Fibroblast of lung (primary cell): ENCODE data around the gene SLC35F3. TPM values are rescaled to one million over a fixed set of nuclear protein-coding genes. Genes with fewer than 3 reads are reported as not detected.

Source experiments
- DNase-seq, 2 donors: peaks; one replicate each; pipeline versions ENCODE4 v3.0.0 to v3.0.0-alpha.2; 2010; ENCODE audit warnings: low read depth in 2 of 2
- H2AFZ ChIP-seq: 2 replicates; pipeline ENCODE4 v1.5.1; 2012; ENCODE audit warnings: low read length, control low read depth, inconsistent platforms
- H3K27ac ChIP-seq: 2 replicates; pipeline ENCODE4 v1.5.1; 2011; ENCODE audit warnings: low read length, control low read depth; ENCODE audit not compliant: insufficient read depth
- H3K27me3 ChIP-seq: 2 replicates; pipeline ENCODE4 v1.5.1; 2011; ENCODE audit warnings: mild to moderate bottlenecking, low read length; ENCODE audit not compliant: control insufficient read depth, insufficient read depth
- H3K36me3 ChIP-seq: 2 replicates; pipeline ENCODE4 v1.5.1; 2011; ENCODE audit warnings: low read length; ENCODE audit not compliant: control insufficient read depth, insufficient read depth
- H3K4me1 ChIP-seq: 2 replicates; pipeline ENCODE4 v1.5.1; 2011; ENCODE audit warnings: low read length; ENCODE audit not compliant: control insufficient read depth, insufficient read depth; ENCODE audit errors: extremely low read depth
- H3K4me2 ChIP-seq: 2 replicates; pipeline ENCODE4 v1.5.1; 2011; ENCODE audit warnings: low read length, control low read depth; ENCODE audit not compliant: insufficient read depth; ENCODE audit errors: extremely low read depth
- H3K4me3 ChIP-seq, 4 experiments: fragments of 200-600 bp in 1 of 4; sonication (generic) in 1 of 4; replicated peaks in 1 of 4; 2 replicates each; pipeline ENCODE4 v1.5.1; 2011 to 2016; ENCODE audit warnings: low read length in 4 of 4, low read depth in 3 of 4, mild to moderate bottlenecking in 3 of 4, control low read depth in 2 of 4, inconsistent platforms in 1 of 4, mixed read lengths in 1 of 4; ENCODE audit not compliant: insufficient read depth in 1 of 4; ENCODE audit errors: control extremely low read depth in 1 of 4
- H3K79me2 ChIP-seq: 2 replicates; pipeline ENCODE4 v1.5.1; 2012; ENCODE audit warnings: mild to moderate bottlenecking, low read length, inconsistent platforms; ENCODE audit not compliant: control insufficient read depth, insufficient read depth
- H3K9ac ChIP-seq: 2 replicates; pipeline ENCODE4 v1.5.1; 2011; ENCODE audit warnings: mild to moderate bottlenecking, low read length, control low read depth; ENCODE audit not compliant: insufficient read depth
- H3K9me3 ChIP-seq: 2 replicates; pipeline ENCODE4 v1.5.1; 2012; ENCODE audit warnings: low read depth, low read length; ENCODE audit not compliant: control insufficient read depth, insufficient read depth
- H4K20me1 ChIP-seq: 2 replicates; pipeline ENCODE4 v1.5.1; 2011; ENCODE audit warnings: low read length; ENCODE audit not compliant: control insufficient read depth, insufficient read depth; ENCODE audit errors: extremely low read depth
- CTCF ChIP-seq, 2 donors: IDR thresholded peaks in 1 of 2; conservative IDR thresholded peaks in 1 of 2; 1 replicate in 1 of 2; 2 replicates in 1 of 2; pipeline ENCODE4 v1.5.1; 2011 to 2012; ENCODE audit warnings: low read length in 2 of 2, control low read depth in 1 of 2, inconsistent platforms in 1 of 2, low read depth in 1 of 2, mild to moderate bottlenecking in 1 of 2
- EZH2 ChIP-seq: IDR thresholded peaks from 2 replicates; pipeline ENCODE4 v1.5.1; 2012; ENCODE audit warnings: low read length, control low read depth, mild to moderate bottlenecking; ENCODE audit errors: missing control alignments
- polyA plus RNA-seq, 2 donors: library from polyadenylated mRNA; depleted of rRNA in 1 of 2; stranded (reverse) in 1 of 2; unstranded in 1 of 2; fragments of >200 nt; gene quantifications; 2 replicates each; pipeline ENCODE4 v1.2.1, GENCODE V29; 2011 to 2012; ENCODE audit warnings: missing spikeins in 1 of 2
- total RNA-seq: library from RNA; depleted of rRNA; stranded (reverse); fragments of >200 nt; gene quantifications from 2 replicates; pipeline ENCODE4 v1.2.1, GENCODE V29; 2014

SLC35F3 gene
- total and polyA plus RNA-seq, 2 donors (not counting 1 experiment from before 2014, with no cell fraction given), result not detected

- no peak overlapping the region for H3K9ac ChIP-seq
- H3K4me2 ChIP-seq, result no peak overlapping the region
- no peak overlapping the region for H2AFZ ChIP-seq
- H3K9me3 ChIP-seq, result no peaks in the 10 kb centered on the region
- no peaks in the 10 kb centered on the region for H3K79me2 ChIP-seq
- no peak overlapping the region for H3K27ac ChIP-seq
- TF ChIP-seq CTCF (conservative IDR thresholded peaks at IDR 0.05 in 1 of 2, IDR thresholded peaks at IDR 0.05 in 1 of 2; ENCODE audit: low read depth in 1 of 2, low read length in 2 of 2) (no peak), EZH2 (no peak)
- no peak for DNase-seq
- no peaks in the 10 kb centered on the region for H3K27me3 ChIP-seq
- H3K4me3 ChIP-seq, result no peak overlapping the region
- no peaks in the 10 kb centered on the region for H3K36me3 ChIP-seq
- no peaks in the 10 kb centered on the region for H3K4me1 ChIP-seq
- no peaks in the 10 kb centered on the region for H4K20me1 ChIP-seq
These were observed 15.3 kb downstream of the SLC35F3 start for GRCh38 chr1:233919786-233920185.

DNA sequence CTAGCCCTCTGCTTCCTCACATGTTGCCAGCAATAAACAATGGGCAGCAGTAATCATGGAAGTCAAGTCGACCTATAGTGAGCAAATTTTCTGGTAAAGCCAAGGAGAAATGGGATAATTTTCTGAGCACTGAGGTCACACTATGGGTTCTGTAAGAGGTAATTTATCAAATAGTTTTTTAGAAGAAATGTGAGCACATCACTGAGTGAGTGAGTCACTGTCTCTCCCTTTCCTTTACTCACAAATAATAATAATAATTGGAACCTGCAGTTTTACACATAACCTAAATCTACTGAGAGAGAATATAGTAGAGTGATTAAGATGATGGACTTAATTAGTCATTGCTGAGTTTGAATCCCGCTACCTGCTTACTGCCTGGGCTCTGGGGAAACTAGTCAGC, 23.6 kb downstream of the SLC35F3 start:
- Histone ChIP-seq H3K4me2 (no peak overlapping the region), H4K20me1 (no peaks in the 10 kb centered on the region), H3K79me2 (no peaks in the 10 kb centered on the region), H3K9me3 (no peaks in the 10 kb centered on the region), H3K4me1 (no peaks in the 10 kb centered on the region), H3K27me3 (no peaks in the 10 kb centered on the region), H3K36me3 (no peaks in the 10 kb centered on the region), H3K27ac (no peak overlapping the region), H2AFZ (no peak overlapping the region), H3K4me3 (no peak overlapping the region), H3K9ac (no peak overlapping the region)
- no peak for DNase-seq
- TF ChIP-seq CTCF (conservative IDR thresholded peaks at IDR 0.05 in 1 of 2, IDR thresholded peaks at IDR 0.05 in 1 of 2; ENCODE audit: low read depth in 1 of 2, low read length in 2 of 2), result no peak
- TF ChIP-seq EZH2, result no peak

DNA sequence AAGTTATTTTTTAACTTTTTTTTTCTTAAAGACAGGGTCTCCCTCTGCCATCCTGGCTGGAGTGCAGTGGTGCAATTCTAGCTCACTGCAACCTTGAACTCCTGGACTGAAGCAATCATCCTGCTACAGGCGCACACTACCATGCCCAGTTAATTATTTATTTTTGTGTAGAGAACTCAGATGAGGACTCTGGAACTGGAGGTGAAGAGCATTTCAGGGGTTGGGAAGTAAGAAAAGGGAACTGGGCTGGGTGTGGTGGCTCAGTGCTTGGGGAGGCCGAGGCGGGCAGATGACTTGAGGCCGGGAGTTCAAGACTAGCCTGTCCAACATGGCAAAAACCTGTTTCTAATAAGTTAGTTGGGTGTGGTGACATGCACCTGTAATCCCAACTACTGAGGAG, 28.9 kb downstream of the SLC35F3 start:
- DNase-seq, result no peak
- no peaks in the 10 kb centered on the region for H3K79me2 ChIP-seq

More for the DNA sequence above, 28.9 kb downstream of the SLC35F3 start:
- no peaks in the 10 kb centered on the region for H3K9me3 ChIP-seq
- TF ChIP-seq CTCF (conservative IDR thresholded peaks at IDR 0.05 in 1 of 2, IDR thresholded peaks at IDR 0.05 in 1 of 2; ENCODE audit: low read depth in 1 of 2, low read length in 2 of 2) (no peak), EZH2 (no peak)
- no peaks in the 10 kb centered on the region for H3K27me3 ChIP-seq
- no peak overlapping the region for H3K27ac ChIP-seq
- H3K4me1 ChIP-seq, result no peaks in the 10 kb centered on the region
- no peaks in the 10 kb centered on the region for H3K36me3 ChIP-seq
- H3K4me3 ChIP-seq, result no peak overlapping the region
- no peak overlapping the region for H3K4me2 ChIP-seq
- no peak overlapping the region for H3K9ac ChIP-seq
- H2AFZ ChIP-seq, result no peak overlapping the region
- H4K20me1 ChIP-seq, result no peaks in the 10 kb centered on the region
